Hepatocyte (in vitro differentiated cells): Measurements from ENCODE around the gene JAG1. TPM values are rescaled to one million over a fixed set of nuclear protein-coding genes. Genes with fewer than 3 reads are reported as not detected.

Experiments used
- DNase-seq: peaks from one replicate; pipeline ENCODE4 v3.0.0-alpha.2; 2016; ENCODE audit warnings: low spot score
- H2AFZ ChIP-seq: fragments of 200-600 bp; sonication (generic); 2 replicates; pipeline ENCODE4 v1.6.0; 2016; ENCODE audit warnings: antibody characterized with exemption, mild to moderate bottlenecking
- H3K27ac ChIP-seq: fragments of 200-600 bp; sonication (generic); 2 replicates; pipeline ENCODE4 v1.5.1; 2016; ENCODE audit warnings: mild to moderate bottlenecking
- H3K27me3 ChIP-seq: fragments of 200-600 bp; sonication (generic); 2 replicates; pipeline ENCODE4 v1.6.1; 2016
- H3K36me3 ChIP-seq: fragments of 200-600 bp; sonication (generic); replicated peaks from 2 replicates; pipeline ENCODE4 v1.5.1; 2016; ENCODE audit warnings: low read depth; ENCODE audit not compliant: insufficient read depth
- H3K4me1 ChIP-seq: fragments of 200-600 bp; sonication (generic); 2 replicates; pipeline ENCODE4 v1.5.1; 2016; ENCODE audit warnings: mild to moderate bottlenecking, moderate library complexity; ENCODE audit not compliant: insufficient read depth
- H3K4me2 ChIP-seq: fragments of 200-600 bp; sonication (generic); 2 replicates; pipeline ENCODE4 v1.6.0; 2016
- H3K4me3 ChIP-seq: fragments of 200-600 bp; sonication (generic); 2 replicates; pipeline ENCODE4 v1.5.1; 2016; ENCODE audit warnings: mild to moderate bottlenecking
- H3K79me2 ChIP-seq: fragments of 200-600 bp; sonication (generic); 2 replicates; pipeline ENCODE4 v1.6.0; 2017; ENCODE audit warnings: mild to moderate bottlenecking
- H3K9me2 ChIP-seq: fragments of 200-600 bp; sonication (generic); replicated peaks from 2 replicates; pipeline ENCODE4 v1.6.0; 2017; ENCODE audit warnings: mild to moderate bottlenecking; ENCODE audit not compliant: insufficient read depth
- H3K9me3 ChIP-seq: fragments of 200-600 bp; sonication (generic); 2 replicates; pipeline ENCODE4 v1.5.1; 2016; ENCODE audit warnings: low read depth, mild to moderate bottlenecking
- H4K20me1 ChIP-seq: fragments of 200-600 bp; sonication (generic); 2 replicates; pipeline ENCODE4 v1.6.0; 2016; ENCODE audit warnings: mild to moderate bottlenecking; ENCODE audit not compliant: insufficient read depth, poor library complexity, severe bottlenecking
- EZH2 ChIP-seq: fragments of 200-600 bp; sonication (generic); IDR thresholded peaks from 2 replicates; pipeline ENCODE4 v1.6.1; 2016; ENCODE audit warnings: antibody characterized with exemption, mild to moderate bottlenecking, borderline replicate concordance
- EZH2phosphoT487 ChIP-seq: fragments of 200-600 bp; sonication (generic); IDR thresholded peaks from one replicate; pipeline ENCODE4 v1.6.1; 2018; ENCODE audit warnings: antibody characterized with exemption, mild to moderate bottlenecking, low read depth, moderate library complexity; ENCODE audit not compliant: unreplicated experiment, severe bottlenecking
- WGBS: methylation state at CpG from one replicate; pipeline ENCODE4 v1.1.6; 2016; ENCODE audit warnings: low lambda C conversion rate; ENCODE audit errors: missing lambda C conversion rate; 5-methylcytosine and 5-hydroxymethylcytosine counted together
- polyA plus RNA-seq: library from polyadenylated mRNA; unstranded; fragments of >200 nt; fragmentation: Nextera tagmentation; extraction: Ambion mirVana; gene quantifications from 2 replicates; pipeline ENCODE4 v1.2.1, GENCODE V29; 2016
- total RNA-seq: library from RNA; depleted of rRNA; stranded (reverse); fragments of >200 nt; gene quantifications from 2 replicates; pipeline ENCODE4 v1.2.3, GENCODE V29; 2014
- TF ChIP-seq, protein P1 (sequence below): fragments of 200-600 bp; sonication (generic); IDR thresholded peaks from 2 replicates; pipeline ENCODE4 v1.5.1; 2016; ENCODE audit warnings: antibody characterized with exemption, mild to moderate bottlenecking; ENCODE audit not compliant: poor library complexity

Gene JAG1
- total and polyA plus RNA-seq, 2 experiments from 2014 or later, result 21.0 to 51.5 TPM

DNA sequence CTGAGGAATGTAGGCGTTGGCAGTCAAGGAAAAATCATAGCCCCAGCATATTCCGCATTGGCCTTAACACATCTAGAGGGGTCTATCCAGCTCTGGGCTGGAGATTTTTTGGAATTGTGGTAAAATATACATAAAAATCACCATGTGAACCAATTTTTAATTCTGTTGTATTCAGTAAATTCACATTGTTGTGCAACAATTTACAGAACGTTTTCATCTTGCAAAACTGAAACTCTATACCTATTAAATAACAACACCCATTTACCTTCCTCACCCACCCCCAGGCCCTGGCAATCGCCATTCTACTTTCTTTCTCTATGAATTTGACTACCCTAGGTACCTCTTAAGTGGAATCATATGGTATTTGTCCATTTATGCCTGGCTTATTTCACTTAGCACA, 6.8 kb upstream of the JAG1 start:
- Histone ChIP-seq H3K27me3 (no peaks in the 10 kb centered on the region), H2AFZ (no peak overlapping the region), H3K4me1 (peaks cover 2% of the 10 kb centered on the region), H3K4me3 (no peak overlapping the region), H3K79me2 (peaks cover 1% of the 10 kb centered on the region), H3K27ac (no peak overlapping the region), H4K20me1 (no peaks in the 10 kb centered on the region), H3K36me3 (no peaks in the 10 kb centered on the region), H3K9me3 (no peaks in the 10 kb centered on the region), H3K4me2 (no peak overlapping the region), H3K9me2 (no peaks in the 10 kb centered on the region)
- TF ChIP-seq, protein P1, sequence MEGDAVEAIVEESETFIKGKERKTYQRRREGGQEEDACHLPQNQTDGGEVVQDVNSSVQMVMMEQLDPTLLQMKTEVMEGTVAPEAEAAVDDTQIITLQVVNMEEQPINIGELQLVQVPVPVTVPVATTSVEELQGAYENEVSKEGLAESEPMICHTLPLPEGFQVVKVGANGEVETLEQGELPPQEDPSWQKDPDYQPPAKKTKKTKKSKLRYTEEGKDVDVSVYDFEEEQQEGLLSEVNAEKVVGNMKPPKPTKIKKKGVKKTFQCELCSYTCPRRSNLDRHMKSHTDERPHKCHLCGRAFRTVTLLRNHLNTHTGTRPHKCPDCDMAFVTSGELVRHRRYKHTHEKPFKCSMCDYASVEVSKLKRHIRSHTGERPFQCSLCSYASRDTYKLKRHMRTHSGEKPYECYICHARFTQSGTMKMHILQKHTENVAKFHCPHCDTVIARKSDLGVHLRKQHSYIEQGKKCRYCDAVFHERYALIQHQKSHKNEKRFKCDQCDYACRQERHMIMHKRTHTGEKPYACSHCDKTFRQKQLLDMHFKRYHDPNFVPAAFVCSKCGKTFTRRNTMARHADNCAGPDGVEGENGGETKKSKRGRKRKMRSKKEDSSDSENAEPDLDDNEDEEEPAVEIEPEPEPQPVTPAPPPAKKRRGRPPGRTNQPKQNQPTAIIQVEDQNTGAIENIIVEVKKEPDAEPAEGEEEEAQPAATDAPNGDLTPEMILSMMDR, result no peak
- TF ChIP-seq EZH2 (no peak), EZH2phosphoT487 (no peak)
- no peak for DNase-seq
- WGBS, result 86% methylated on average over 4 of the region's 4 CpGs

DNA sequence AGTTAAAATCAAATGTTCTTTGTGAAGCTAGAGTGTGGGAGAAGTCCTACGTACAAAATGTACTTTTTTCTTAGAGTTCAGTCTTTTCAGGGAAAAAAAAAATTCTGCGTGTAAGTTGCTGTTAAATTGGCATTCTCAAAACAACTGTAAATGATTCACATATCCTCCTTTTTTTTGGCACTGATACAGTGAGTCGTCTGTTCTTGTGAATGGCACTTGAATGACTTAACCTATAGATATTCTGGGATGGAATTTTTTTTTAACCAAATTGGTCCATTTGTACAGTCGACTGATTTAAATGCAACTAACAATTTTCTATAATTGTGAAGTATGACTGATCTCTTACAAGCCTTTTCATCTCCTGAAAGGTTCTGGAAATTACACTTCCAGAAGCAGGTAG, 5.5 kb upstream of the JAG1 start:
- Histone ChIP-seq H2AFZ (no peak overlapping the region), H3K9me2 (no peaks in the 10 kb centered on the region), H4K20me1 (no peaks in the 10 kb centered on the region), H3K4me2 (no peak overlapping the region), H3K27ac (no peak overlapping the region), H3K9me3 (no peaks in the 10 kb centered on the region), H3K79me2 (peaks cover 2% of the 10 kb centered on the region), H3K4me1 (peaks cover 8% of the 10 kb centered on the region), H3K27me3 (no peaks in the 10 kb centered on the region), H3K4me3 (no peak overlapping the region), H3K36me3 (no peaks in the 10 kb centered on the region)
- TF ChIP-seq, protein P1, result no peak
- no peak for TF ChIP-seq EZH2
- TF ChIP-seq EZH2phosphoT487, result no peak
- WGBS, result 80% methylated on average over 4 of the region's 4 CpGs
- DNase-seq, result no peak

DNA sequence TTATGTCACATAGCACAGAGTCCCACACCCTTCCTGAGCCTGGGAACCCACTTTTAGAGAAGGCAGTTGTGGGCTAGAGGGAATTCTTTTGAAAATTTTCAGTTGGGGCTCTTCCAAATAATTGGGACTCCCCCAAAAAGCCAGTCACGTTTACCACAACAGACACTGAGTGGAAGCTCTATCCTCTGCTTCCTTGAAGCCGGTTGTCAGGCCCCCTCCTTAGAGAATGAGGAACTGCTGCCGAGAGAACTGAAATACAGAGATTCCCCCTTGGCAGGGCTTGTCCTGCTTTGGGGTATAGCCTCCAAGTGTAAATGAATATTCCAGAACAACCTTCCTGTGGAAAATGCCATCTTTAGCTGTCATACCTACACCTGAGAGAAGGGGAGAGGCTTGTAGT, 2.7 kb upstream of the JAG1 start:
- no peaks in the 10 kb centered on the region for H3K27me3 ChIP-seq
- no peak overlapping the region for H2AFZ ChIP-seq
- no peaks in the 10 kb centered on the region for H3K9me3 ChIP-seq
- H3K36me3 ChIP-seq, result no peaks in the 10 kb centered on the region
- H3K27ac ChIP-seq, result no peak overlapping the region
- TF ChIP-seq EZH2phosphoT487, result no peak
- no peak for TF ChIP-seq EZH2
- TF ChIP-seq, protein P1, result no peak
- H3K4me1 ChIP-seq, result peaks cover 8% of the 10 kb centered on the region
- H3K4me2 ChIP-seq, result no peak overlapping the region
- no peaks in the 10 kb centered on the region for H4K20me1 ChIP-seq
- no peak for DNase-seq
- 82% methylated on average over 3 of the region's 3 CpGs for WGBS
- no peaks in the 10 kb centered on the region for H3K9me2 ChIP-seq
- H3K79me2 ChIP-seq, result peaks cover 20% of the 10 kb centered on the region
- H3K4me3 ChIP-seq, result no peak overlapping the region

DNA sequence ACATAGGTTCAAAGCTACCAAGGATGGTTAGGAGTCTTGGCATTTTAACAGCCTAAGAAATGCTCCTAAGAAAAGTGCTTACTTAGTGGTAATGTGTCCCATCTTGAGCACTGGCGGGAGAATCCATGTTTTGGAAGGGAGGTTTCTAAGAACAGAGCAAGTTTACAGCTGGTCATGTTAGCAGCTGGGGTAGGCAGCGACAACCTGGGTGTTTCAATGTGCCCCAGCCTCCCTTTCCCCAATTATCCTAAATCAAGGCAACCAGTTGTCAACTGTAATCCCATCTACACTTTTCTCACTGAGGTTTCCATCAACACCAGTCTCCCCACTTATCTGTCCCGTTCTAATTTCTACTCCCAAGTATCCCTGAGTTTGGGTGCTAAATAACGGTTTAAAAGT, 1.6 kb upstream of the JAG1 start:
- peak overlapping the region; percentile 95 for H3K4me2 ChIP-seq
- peak overlapping the region; percentile 100 for H3K27ac ChIP-seq
- peaks cover 29% of the 10 kb centered on the region for H3K79me2 ChIP-seq
- peaks cover 8% of the 10 kb centered on the region for H4K20me1 ChIP-seq
- H2AFZ ChIP-seq, result no peak overlapping the region
- TF ChIP-seq, protein P1, result no peak
- no peak for TF ChIP-seq EZH2phosphoT487
- TF ChIP-seq EZH2, result no peak
- H3K4me3 ChIP-seq, result no peak overlapping the region
- no peaks in the 10 kb centered on the region for H3K9me3 ChIP-seq
- no peaks in the 10 kb centered on the region for H3K27me3 ChIP-seq
- H3K4me1 ChIP-seq, result peaks cover 8% of the 10 kb centered on the region
- H3K36me3 ChIP-seq, result no peaks in the 10 kb centered on the region
- no peak for DNase-seq
- no peaks in the 10 kb centered on the region for H3K9me2 ChIP-seq
- WGBS, result 94% methylated on average over 4 of the region's 4 CpGs
